Measurements from ENCODE around the gene DIAPH2.

Gene DIAPH2

DNA sequence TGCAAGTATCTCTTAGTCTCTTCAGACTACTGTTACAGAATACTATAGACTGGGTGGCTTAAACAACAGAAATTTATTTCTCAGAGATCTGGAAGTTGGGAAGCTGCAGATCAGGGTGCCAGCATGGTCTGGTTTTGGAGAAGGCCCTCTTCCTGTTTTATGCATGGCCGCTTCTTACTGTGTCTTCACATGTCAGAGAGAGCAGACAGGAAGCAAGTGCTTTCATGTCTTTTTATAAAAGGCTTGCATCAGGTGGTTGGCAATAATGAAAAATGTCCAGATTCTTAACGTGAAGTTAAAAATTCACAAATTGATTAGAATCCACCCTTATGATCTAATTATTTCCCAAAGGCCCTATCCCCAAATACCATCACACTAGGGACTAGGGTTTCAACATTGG is 484.0 kb downstream of the DIAPH2 start:
- no peak for DNase-seq (ENCODE audit: low read depth in 2 of 2)

DNA sequence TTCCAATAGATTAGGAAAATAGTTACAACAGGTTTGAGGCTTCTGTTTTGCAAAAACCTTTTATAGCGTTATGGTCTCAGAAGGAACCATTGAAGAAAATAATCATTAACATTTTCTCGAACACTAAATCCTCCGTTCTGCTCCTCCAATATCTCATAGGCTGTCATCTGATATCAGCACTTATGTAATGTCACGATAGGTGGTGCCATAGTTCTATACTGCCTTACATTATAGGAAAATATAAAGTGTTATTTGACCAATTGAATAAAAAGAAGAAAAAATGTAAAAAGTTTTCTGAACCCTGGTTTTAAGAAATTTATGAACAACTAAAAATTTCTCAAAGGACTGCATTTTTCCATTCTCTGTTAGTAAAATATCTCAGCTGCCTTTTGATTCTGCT is 490.5 kb downstream of the DIAPH2 start:
- DNase-seq (ENCODE audit: low read depth in 2 of 2), result no peak

DNA sequence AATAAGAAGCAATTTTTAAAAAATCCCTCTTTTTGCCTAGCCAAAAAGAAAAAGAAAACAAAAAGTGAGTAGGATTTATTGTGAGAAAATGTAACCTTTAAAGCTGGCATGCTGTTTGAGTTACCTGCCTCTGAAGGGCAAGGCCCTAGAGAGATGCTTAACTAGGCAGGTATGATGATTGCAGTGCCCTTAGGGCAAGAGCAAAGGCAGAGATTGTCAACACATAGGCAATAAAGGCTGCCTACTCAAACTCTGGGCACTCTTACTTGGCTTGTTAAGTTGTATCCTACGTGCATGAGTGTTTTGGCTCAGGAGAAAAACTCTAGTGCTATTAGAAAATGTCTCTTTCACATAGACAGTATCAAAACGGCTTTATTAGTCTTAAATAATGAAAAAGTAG is 505.0 kb downstream of the DIAPH2 start:
- no peak for DNase-seq (ENCODE audit: low read depth in 2 of 2)

GRCh38 chrX:97199501-97199900 is 514.9 kb downstream of the DIAPH2 start:
- DNase-seq (ENCODE audit: low read depth in 2 of 2), result no peak

DNA sequence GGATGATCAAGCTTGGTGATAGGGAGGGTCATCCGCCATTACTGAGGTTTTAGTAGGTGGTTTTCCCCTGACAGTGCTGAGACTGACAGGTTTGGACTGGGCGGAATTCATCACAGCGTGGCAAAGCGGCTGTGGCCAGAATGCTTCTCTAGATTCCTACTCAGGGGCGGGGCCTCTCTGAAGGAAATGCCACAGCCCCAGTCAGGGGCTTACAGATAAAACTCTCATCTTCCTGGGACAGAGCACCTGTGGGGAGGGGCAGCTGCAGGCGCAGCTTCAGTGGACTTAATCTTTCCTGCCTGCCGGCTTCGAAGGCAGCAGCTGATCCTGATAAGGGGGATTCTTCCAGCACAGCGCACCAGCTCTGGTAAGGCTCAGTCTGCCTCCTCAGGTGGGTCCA is 515.8 kb downstream of the DIAPH2 start:
- no peak for DNase-seq (ENCODE audit: low read depth in 2 of 2)

- no peak for DNase-seq (ENCODE audit: low read depth in 2 of 2)
These were observed 525.9 kb downstream of the DIAPH2 start for GRCh38 chrX:97210501-97210900.

- no peak for DNase-seq (ENCODE audit: low read depth in 2 of 2)
These were observed 526.4 kb downstream of the DIAPH2 start for GRCh38 chrX:97211070-97211469.

GRCh38 chrX:97215186-97215585 is 530.5 kb downstream of the DIAPH2 start:
- no peak for DNase-seq (ENCODE audit: low read depth in 2 of 2)

- no peak for DNase-seq (ENCODE audit: low read depth in 2 of 2)
These were observed 539.5 kb downstream of the DIAPH2 start for GRCh38 chrX:97224148-97224547.

GRCh38 chrX:97229318-97229717 is 544.7 kb downstream of the DIAPH2 start:
- DNase-seq (ENCODE audit: low read depth in 2 of 2), result no peak

GRCh38 chrX:97230948-97231347 is 546.3 kb downstream of the DIAPH2 start:
- no peak for DNase-seq (ENCODE audit: low read depth in 2 of 2)

GRCh38 chrX:97234471-97235081 is 549.9 kb downstream of the DIAPH2 start:
- DNase-seq (ENCODE audit: low read depth in 2 of 2), result no peak

GRCh38 chrX:97238632-97239031 is 554.0 kb downstream of the DIAPH2 start:
- DNase-seq (ENCODE audit: low read depth in 2 of 2), result no peak

- DNase-seq (ENCODE audit: low read depth in 2 of 2), result no peak
These were observed 567.5 kb downstream of the DIAPH2 start for GRCh38 chrX:97252111-97252510.

DNA sequence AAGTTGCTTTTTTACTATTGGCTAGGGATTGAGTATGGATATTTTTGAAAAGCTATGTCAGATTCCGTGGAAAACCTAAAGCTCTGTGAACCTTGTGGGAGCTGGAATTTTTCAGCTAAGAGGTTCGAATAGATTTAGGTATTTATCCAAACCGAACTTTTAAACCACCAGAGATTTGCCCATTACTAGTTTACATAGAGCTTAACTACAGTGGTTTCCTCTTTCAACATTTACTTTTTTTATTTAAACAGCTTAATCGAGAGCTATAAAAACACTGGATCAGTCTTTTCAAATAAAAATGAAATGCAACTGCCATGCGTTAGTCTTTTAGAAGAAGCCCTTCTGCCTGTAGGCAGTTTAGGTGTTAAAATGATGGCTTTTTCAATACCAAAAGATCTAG is 576.0 kb downstream of the DIAPH2 start:
- no peak for DNase-seq (ENCODE audit: low read depth in 2 of 2)

GRCh38 chrX:97266406-97267121 is 581.9 kb downstream of the DIAPH2 start:
- DNase-seq (ENCODE audit: low read depth in 2 of 2), result no peak

DNA sequence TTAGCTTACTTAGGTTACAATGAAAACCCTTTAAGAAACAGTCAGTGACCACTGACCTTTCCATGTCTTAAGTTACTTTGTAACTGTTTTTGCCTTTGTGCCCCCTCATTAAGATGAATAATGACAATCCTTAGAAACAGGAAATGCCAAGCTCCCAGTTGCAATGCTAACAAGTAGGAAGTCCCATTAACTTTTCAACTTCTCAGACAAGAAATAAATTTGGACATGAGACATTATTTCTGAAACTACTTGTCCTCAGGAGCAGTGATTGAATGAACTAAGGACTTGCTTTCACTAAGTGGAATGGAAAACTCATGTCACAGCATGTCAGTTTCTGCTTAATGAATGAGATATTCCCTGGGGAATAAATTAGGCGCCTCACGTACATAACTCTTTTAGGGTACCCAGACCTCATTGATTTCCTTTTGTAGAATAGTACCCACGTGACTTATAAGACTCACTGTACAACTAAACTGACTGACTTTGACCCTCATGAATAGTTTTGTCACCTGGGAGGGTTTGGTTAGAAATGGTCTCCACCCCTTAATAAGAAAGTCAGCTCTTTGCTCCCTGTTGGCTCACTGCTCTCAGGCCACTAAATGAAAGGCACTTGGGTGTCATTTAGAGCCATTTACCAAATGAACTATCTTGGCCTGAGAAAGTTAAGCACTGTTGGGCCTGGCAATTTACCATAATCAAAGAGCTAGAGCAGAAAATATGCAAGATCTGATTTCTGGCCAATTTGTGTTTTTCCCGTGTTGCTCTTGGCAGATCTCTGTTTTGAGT is 582.9 kb downstream of the DIAPH2 start:
- no peak for DNase-seq (ENCODE audit: low read depth in 2 of 2)

- DNase-seq (ENCODE audit: low read depth in 2 of 2), result no peak
These were observed 583.6 kb downstream of the DIAPH2 start for GRCh38 chrX:97268182-97268680.

DNA sequence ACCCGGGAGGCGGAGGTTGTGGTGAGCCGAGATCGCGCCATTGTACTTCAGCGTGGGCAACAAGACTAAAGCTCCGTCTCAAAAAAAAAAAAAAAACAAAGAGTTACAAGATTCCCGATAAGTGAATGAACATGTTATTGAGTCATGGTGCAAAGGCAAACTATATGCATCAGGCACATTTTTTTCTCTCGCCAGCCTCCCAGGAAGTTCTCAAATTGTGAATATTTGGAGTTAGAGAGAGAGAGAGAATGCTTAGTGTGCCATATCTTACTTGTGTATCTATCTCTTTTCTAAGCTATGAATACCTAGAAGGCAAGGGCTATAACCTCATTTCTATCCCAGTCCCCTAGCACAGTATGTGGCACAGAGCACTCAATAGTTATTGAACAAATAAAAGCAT is 599.9 kb downstream of the DIAPH2 start:
- no peak for DNase-seq (ENCODE audit: low read depth in 2 of 2)

DNA sequence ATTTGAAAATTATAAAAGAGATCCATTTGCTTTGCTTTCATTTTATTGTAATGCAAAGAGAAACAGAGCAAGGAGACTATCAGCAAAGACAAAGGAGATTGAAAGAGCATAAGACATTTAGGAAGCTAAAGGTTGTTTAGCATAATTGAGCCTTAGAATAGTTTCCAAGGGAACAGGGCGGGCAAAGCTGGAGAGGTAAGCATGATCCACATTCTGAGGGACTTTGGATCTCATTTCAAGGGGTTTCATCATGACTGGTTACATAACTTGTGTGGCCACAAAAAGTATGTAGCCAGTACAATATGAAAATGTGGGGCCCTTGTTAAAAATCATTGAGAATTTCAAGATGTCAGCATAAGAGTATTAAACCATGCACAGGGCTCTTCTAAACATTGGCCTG is 605.6 kb downstream of the DIAPH2 start:
- no peak for DNase-seq (ENCODE audit: low read depth in 2 of 2)

DNA sequence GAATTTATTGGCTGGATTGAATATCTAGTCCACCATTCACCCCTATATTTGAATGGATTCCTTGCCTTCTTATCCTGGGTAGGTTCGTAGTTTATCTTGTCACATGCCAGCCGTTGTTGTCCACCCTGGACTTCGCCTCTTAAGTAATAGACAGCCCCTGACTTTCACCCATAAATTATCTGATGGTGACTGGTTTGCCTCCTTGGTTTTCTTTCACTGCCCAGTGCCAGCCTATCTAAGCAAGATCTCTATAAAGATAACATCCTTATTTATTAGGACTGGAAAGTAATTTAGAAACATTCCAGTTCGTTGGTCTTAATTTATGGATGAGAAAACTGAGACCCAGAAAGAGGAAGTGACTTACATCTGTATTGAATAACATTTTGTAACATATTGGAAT is 609.4 kb downstream of the DIAPH2 start:
- no peak for DNase-seq (ENCODE audit: low read depth in 2 of 2)

DNA sequence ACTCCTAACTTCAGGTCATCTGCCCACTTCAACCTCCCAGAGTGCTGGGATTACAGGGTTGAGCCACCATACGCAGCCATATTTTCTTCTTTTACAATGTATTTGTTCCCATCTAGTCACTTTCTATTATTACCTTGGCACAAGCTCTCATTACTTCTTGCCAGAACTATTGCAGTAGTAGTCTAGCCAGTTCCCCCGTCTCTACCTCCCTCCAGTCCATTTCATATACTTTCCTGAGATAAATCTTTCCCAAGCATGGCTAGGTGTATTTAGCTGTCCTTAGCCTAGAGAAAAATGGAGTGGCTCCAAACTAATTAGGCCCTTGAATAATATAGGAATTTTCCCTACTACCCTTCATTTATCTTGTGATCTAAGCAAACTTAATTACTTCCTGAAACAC is 611.3 kb downstream of the DIAPH2 start:
- no peak for DNase-seq (ENCODE audit: low read depth in 2 of 2)

All from stimulated activated CD8-positive, alpha-beta memory T cell treated with anti-CD3 and anti-CD28 coated beads, Interleukin-15, amount 100 ng/mL, for 4 hours (primary cell).